Right renal pelvis (tissue), 4 donors: ENCODE data around the gene MCCC1. TPM values are rescaled to one million over a fixed set of nuclear protein-coding genes. Genes with fewer than 3 reads are reported as not detected.
"Not testable (repeated sequence)": the region's sequence is repeated elsewhere in the genome, so short reads cannot be mapped to it uniquely, and the experiment has no call there.

Experiments used
- DNase-seq, 4 donors: peaks; one replicate each; pipeline ENCODE4 v3.0.0-alpha.2; 2013; ENCODE audit warnings: low read depth in 4 of 4, low spot score in 3 of 4, missing footprints in 1 of 4
- polyA plus RNA-seq, 4 donors: library from polyadenylated mRNA; unstranded; fragments of 120-200 nt; gene quantifications; one replicate each; pipeline ENCODE4 v1.2.1, GENCODE V29; 2013; ENCODE audit not compliant: insufficient read length in 4 of 4

The MCCC1 gene
- 10 to 100 TPM; 55.4 to 70.6 (median 62.0) TPM for polyA plus RNA-seq

GRCh38 chr3:183099026-183099837 is at the start of gene MCCC1:
TSS of gene MCCC1 (minus strand) at chr3:183099496. CDS start at chr3:183099440, 56 bp downstream.
- peak; percentile 83 to 97 (median 94) for DNase-seq

- no peak for DNase-seq
Measured at GRCh38 chr3:183148056-183148455, 48.8 kb upstream of the MCCC1 start.

- DNase-seq = no peak
Measured at GRCh38 chr3:183144363-183144762, 45.1 kb upstream of the MCCC1 start.

DNA sequence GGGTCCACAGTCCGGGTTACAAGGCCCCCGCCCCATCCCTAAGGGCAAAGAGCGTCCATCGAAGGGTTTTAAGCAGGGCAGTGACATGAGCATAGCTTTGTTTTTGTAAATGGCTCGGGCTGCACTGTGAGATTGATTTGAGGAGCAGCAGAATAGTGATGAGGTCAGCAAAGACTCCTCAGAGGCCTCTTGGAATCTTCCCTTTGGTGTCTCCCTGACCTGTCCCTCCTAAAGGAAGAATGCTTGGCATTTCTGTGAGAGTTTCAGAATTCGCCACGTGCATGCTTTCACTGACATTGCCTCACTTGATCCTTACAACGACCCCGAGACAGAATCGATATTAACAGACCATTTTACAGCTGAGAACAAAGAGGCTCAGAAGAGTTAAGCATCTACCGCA is 42.9 kb upstream of the MCCC1 start:
- DNase-seq = no peak

DNA sequence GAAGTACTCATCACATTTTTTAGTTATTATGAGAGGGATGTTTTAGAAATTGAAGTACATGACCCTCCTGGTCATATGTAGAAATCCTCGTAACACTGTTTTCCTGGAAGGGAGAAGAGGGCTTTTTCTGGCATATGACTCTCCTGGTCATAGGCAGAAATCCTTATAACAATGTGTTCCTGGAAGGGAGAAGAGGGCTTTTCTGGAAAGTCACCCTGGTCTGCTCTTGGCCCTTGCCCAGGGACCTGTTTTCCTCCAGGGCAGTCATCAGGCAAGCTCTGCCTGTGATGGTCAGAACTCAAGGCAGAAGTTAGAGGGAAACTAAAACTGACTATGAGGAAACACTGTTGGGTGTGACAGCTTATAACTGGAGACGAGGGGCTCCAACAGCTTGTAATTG is 35.5 kb upstream of the MCCC1 start:
- no peak for DNase-seq

- DNase-seq = no peak
Measured at GRCh38 chr3:183132409-183132808, 33.1 kb upstream of the MCCC1 start.

- DNase-seq = no peak
Measured at GRCh38 chr3:183131735-183132134, 32.4 kb upstream of the MCCC1 start.

- no peak for DNase-seq
Measured at GRCh38 chr3:183131186-183131725, 32.0 kb upstream of the MCCC1 start.

DNA sequence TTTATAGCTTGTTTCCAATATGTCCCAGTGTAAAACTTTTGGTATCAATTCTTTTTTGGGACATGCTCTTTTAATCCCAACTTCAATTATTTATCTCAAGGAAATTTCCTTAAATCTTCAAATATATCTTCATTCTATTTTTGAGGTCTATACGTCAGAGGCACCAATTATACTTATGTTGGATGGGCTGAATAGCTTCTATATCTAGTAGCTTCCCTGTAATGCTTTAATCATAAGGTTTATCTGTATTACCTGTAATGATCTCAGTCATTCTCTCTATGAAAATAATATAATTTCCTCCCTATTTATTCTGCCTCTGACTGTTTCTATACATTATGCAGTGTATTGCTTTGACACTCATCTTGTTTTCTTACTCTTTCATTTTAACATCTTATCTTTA is 29.9 kb upstream of the MCCC1 start:
- DNase-seq = no peak

- no peak for DNase-seq
Measured at GRCh38 chr3:183128709-183129108, 29.4 kb upstream of the MCCC1 start.

- DNase-seq = no peak
Measured at GRCh38 chr3:183123891-183124290, 24.6 kb upstream of the MCCC1 start.

GRCh38 chr3:183122257-183122932 is 23.1 kb upstream of the MCCC1 start:
- no peak for DNase-seq

DNA sequence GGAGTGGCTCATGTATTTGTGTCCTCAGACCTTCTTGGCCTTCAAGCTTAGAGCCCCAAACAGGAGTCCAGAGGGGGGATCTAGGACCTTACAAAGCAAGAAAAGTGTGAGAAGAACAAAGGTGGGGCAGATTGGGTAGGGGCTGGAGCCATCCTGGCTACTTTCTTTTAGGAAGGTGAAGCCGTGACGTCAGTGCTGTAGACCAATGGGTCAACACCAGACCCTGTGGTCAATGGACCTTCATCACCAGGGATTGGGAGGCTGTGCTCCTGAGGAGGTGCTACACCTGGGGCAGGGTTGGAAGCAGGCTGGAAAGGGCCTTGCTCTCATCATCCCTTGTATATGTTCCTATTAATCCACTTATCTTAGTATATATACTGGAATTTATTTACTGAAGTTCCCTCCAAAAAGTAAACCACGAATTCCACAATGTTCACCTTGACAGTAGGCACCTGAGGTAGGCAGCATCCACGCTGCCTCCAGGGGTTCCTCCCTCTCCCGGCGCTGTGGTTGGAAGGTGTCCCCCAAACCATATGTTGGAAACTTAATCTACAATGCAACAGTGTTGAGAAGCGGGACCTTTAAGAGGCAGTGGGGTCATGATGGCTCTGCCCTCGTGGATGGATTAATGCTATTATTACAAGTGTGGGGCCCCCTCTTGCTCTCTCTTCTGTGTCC is 21.4 kb upstream of the MCCC1 start:
- DNase-seq = no peak

DNA sequence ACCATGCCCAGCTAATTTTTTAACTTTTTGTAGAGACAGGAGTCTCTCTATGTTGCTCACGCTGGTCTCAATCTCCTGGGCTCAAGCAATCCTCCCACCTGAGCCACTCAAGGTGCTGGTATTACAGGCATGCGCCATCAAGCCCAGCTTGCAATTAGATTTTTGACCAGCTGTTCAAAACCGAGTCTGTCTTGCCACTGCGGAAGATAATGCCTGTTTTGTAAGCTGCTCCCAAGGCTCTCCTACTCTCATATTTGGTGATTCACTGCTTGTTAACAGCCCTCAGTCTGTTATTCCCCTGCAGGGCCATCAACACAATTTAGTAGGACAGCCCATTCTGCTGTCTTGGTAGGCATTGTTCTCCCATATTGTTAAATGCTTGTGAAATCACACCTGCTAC is 17.8 kb upstream of the MCCC1 start:
- no peak for DNase-seq

DNA sequence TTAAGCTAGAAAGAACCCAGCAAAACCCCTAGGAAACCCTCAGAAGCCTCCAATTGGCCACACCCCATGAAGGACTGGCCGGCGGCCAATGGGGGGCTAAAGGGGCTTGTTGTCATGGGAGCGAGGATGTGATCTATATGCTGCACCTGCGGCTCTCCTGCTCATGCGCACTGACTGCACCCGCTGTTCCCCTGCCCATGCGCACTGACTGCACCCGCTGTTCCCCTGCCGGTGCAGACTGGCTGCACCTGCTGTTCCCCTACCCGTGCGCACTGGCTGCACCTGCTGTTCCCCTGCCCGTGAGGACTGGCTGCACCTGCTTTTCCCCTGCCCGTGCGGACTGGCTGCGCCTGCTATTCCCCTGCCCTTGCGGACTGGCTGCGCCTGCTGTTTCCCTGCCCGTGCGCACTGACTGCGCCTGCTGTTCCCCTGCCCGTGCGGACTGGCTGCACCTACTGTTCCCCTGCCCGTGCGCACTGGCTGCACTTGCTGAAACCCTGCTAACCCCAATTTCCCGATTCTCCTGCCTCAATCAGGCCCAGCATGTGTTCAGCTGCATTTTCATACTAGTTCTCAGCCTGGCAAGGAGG is 16.8 kb upstream of the MCCC1 start:
- peak in 2 of 4 donors; percentile 47 to 54 for DNase-seq

- no peak for DNase-seq
Measured at GRCh38 chr3:183114384-183115178, 15.3 kb upstream of the MCCC1 start.

- DNase-seq = not testable (repeated sequence)
Measured at GRCh38 chr3:183109847-183110246, 10.6 kb upstream of the MCCC1 start.

DNA sequence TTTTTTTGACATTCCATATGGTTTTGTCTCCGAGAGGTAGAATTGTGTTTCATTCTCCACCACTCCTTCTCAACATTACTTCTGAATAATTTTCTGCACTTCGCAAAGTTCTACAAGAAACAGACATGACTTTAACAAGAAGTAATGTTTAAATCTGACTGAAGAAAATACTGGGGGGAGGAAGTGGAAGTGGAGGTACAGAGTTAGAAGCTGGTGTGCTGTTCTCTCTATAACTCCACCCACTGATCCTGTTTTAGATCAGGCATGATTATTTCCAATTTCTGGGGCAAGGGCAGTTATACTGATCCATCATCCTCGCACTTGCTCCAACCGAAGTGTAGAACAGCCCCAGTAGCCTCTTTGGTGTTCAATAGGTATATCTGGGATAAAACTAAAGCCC is 9.2 kb upstream of the MCCC1 start:
- DNase-seq = no peak

DNA sequence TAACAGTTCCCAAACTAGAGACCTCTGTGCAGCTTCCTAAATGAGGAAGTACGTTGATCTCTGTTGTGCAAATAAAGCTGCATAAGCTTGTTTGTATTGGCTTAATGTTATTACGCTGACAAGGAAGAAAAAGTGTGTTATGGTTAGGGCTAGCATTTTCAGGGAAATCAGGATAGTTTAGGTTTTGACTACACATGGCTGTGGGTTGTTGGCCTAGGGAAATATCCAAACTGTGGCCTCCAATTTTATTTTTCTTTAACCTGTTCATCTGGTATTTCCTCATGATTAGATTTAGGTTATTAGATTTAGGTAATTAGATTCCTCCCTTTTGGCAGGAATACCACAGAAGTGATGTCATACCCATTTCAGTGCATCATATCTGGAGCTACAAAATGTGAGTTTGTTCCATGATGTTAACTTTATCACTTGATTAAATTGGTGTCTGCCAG is 8.7 kb upstream of the MCCC1 start:
- no peak for DNase-seq

GRCh38 chr3:183107372-183107771 is 8.1 kb upstream of the MCCC1 start:
- DNase-seq = not testable (repeated sequence)
